HG03565 (cell line): Measurements from ENCODE around the gene ZEB2.

ENCODE experiments used
- ATAC-seq: cut with Tn5 transposase; IDR thresholded peaks from one replicate; pipeline ENCODE4 v1.9.1; 2021; ENCODE audit warnings: mild to moderate bottlenecking, moderate library complexity; ENCODE audit not compliant: unreplicated experiment

Gene ZEB2

DNA sequence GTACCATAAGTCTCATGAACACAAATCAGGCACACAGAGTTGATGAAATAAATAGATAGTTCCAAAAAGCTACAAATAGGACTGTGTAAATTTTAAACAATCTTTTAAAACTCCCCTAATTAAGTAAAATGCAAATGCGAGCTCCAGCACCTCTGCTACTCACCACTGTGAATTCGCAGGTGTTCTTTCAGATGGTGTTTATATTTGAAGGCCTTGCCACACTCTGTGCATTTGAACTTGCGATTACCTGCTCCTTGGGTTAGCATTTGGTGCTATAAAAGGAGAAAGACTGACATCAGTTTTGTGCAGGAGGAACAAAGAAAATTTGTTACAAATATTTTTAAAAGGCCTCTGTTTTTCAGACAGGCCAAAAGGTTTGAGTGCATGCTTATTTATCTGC, 118.9 kb downstream of the ZEB2 start:
- no peak for ATAC-seq

DNA sequence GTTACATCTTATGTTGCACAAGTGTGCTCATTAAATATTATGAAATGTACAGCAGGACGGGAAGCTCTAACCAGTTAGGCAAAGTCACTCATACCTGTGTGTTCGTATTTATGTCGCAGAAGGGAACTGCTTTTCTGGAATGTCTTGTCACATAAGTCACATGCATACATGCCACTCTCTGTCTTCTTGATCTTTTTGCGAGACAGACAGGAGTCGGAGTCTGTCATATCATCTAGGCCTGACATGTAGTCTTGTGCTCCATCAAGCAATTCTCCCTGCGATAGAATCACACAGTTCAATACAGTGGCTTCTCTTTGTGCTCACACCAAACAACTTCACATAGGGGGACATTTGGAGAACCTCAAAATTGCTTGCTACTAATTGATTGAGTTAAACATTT, 123.6 kb downstream of the ZEB2 start:
- no peak for ATAC-seq

DNA sequence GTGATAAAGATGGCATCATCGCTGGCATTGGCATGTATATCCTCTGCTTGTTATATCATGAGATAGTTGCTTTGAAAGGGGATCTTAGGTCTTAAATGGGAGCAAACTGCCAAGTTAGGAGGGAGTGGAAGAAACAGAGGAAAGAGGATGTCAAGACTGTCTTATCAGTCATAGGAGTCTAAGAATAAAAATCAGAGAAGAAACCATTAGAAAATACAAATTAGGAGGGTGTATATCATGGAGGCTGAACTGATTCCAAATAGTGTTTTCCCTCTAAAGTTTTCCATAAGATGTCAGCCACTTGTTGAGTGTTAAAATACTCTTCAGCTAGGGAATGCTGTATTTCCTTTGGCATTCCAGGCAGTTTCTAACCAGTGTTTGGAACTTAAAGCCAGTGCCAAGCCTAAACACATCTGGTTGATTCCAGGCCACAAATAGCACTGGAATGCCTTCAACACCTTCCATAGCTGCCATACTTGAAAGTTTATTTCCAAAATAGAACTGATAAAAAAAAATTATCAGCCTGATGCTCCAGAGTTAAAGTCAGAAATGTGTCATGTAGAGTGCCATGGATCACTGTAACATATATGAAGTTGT, 129.4 kb downstream of the ZEB2 start:
- ATAC-seq = no peak

DNA sequence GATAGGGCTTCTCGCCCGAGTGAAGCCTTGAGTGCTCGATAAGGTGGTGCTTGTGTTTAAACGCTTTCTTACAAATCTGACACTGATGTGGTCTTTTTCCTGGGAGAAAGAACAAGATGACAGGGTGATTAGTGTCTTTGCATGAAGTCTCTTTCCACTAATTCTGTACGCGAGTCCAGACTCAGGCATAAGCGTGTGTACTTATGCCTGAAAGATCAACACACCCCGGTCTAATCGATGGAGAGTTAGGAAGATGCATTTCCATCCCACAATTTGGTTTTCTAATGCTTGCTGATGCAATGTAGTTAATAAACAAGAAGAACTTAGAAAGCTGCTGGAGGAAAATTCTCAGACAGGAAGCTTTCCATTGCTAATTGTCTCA, 130.0 kb downstream of the ZEB2 start:
- no peak for ATAC-seq

DNA sequence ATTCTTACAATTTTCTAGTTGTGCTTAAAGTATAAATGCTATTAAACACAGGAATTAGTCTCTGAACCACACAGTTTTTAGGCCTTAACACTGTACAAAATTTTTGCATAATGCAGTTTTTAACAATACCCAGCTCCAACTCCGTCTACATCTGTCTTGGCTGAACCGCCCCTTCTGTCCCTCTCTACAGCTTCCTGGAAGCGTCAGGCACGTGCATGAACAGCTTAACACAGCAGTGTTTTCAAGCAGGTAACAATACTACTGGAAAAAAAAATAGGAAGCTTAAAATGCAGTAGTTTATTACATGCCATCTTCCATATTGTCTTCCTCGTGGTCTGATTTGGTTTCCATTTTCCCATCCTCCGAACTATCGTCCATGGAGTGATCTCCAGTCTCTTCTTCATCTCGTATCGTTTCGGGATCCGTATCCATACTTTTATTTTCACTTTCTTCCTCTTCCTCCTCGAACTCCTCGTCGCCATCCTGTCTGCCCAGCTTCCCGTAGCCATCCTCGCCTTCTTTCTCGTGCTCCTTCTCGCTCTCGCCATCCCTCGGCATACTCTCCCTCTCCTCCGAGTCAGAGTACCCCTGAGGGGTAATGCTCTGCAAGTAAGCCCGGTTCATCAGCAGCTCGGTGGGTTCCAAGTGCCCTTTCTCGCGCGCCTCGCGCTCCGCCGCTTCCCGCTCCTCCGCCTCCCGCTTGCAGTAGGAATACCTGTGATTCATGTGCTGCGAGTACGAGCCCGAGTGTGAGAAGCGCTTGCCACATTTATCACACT, 130.6 kb downstream of the ZEB2 start:
- ATAC-seq = no peak

DNA sequence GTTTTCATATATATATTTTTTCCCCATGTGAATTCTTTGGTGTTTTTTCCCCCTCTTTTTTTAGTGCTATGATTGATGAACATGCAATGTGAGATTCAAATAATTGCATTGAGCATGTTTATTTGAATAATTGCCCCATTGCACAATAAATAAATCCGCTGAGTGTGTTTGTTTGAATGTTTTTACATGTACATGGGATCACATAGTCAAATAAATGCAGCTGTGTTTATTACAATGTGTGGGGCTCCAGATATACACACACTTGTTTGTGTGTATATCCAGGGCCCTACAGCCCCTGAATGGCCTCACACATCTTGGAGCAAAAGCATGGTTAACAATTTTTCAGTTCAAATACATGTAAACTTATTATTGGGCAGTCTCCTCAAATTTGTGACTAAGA, 134.5 kb downstream of the ZEB2 start:
- no peak for ATAC-seq

DNA sequence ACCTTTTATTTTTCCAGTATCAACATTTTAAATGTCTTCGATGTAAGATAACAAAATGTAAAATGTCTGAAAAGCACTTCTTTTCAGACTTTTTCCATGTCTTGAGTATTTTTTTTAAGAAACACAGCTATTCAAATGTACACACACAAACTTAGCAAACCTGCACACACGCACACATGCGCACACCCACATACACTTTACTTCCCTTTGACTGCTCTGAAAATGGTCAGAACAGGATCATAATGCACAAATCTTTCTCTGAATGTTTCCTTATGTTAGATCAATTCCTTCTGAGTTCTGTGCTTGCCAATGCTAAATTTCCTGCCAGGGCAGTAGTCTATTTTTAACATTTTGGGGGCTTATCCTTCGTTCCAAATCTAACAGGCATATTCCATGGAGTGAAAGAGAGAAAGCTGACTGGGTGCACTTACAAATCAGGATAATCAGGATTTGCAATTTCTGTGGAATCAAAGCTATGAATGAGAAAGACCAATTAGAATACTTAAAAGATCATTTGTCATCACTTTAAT, 136.3 kb downstream of the ZEB2 start:
- ATAC-seq = no peak

DNA sequence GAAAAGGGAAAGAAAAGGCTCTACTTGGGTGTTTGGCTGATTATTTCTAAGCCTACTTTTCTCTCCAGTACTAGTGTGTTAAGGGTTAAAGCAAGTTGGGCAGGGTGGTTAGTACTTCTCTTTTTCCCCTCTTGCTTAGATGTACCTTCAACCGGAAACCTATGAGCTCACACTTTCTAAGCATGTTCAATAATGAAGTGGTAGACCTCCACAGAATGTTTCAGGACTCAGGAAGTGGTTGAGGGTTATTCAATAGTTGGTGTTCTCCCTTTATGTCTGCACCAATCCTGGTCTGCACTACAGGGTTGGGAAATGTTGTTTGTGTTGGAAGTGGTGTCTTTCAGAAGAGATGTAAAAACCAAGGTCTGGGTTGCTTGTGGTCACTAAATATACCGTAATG, 137.1 kb downstream of the ZEB2 start:
- ATAC-seq = peak; percentile 98

DNA sequence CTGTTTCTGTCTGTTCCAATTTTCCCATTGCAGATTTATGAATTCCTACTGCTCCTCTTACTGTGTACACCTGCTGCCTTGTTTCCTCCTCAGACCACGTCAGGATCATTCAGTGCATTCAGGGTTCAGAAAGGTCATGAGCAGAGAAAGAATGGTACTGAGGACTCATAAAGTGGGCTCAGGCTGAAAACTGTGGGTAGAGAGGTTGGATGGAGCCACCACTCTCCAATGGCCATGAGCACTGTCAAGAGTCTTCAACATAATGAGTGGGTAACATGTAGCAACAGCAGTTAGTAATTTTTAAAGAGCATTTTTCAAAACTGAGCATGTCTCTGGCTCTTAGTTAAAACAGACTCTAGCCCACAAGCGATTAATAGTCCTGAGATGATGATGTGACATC, 138.2 kb downstream of the ZEB2 start:
- no peak for ATAC-seq

DNA sequence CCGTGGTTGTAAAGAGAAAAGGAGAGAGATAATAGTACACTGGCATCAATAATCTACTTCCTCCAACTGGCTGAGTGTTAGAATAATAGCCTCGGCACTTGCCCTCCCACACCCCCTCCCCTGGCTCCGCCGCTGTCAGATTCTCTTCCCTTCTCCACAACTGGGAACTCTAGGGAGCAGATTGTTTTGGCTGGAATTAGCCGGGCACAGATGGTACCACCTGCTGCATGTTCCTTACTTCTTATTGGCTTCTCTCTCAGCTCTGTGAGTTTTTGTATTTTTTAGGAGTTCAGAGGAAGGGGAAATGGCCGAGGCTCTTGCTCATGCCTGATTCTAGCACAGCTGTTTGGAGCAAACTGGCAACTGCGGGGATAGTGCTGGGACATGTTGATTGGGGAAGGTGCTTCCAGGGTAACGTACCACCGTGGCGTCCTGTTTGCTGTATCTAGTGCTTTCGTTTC, 140.0 kb downstream of the ZEB2 start:
- no peak for ATAC-seq

DNA sequence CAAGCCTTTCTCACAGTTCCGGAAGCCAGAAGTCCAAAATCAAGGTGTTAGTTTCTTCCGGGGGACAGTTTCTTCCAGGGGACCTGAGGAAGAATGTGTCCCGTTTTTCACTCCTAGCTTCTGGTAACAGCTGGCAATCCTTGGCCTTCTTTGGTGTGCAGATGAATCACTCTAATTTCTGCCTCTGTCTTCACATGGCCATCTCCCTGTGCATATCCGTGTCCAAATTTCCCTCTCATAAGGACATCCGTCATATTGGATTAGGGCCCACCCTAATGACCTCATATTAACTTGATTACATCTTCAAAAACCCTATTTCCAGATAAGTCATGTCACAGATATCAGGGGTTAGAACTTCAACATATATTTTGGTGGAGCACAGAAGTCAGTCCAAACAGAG, 141.4 kb downstream of the ZEB2 start:
- no peak for ATAC-seq

DNA sequence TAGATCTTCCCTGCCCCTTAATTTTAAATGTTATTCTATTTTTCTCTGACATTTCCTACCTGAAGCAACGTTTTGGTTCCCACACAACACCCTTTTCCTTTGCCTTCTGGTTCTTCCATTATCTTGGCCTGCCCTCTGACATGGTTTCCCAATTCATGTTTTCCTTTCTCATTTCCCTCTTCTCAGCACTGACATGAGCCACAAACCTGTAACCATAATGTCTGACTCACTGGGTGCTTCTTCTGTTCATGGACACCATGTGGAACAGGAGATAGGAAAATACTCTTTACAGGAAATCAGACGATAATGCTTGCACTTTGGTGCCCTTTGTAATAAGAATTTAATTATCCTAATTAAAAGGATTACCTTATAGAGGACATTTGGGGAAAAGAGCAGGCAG, 142.0 kb downstream of the ZEB2 start:
- ATAC-seq = no peak

DNA sequence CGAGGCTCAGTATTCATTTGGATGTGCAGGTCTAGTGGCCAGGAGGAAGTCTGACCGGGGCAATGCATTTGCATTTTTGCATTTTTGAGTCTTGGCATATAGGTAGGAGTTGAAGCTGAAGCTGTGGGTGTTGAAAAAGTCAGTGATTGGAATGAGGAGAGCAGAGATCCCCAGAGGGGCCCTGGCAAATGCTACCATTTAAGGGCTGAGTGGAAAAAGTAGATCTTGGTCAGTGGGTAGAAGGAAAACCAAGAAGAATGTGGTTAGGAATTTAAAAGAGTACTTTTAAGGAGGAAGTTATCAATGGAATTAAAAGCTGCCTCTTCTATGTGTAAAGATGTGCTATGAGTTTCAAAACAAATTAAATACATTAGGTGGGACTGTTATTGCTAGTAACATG, 143.0 kb downstream of the ZEB2 start:
- no peak for ATAC-seq

DNA sequence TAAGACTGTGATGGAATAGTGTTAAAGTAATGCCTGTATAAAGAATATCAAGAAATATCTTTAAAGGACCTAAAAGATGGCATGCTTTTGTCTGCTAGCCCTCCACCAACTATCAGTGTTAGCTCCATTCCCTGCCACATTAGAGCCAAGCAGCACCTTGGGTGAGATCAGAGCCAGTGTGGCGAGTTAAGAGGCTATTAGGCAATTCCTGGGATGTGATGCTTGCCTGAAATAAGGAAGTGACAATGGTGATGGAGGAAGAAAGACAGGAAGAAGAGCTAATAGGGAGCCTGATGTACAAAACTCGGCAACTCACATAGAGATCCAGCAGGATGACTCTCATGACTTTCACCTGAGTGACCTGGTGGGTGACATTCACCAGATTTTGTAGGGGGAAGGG, 143.5 kb downstream of the ZEB2 start:
- ATAC-seq = no peak

DNA sequence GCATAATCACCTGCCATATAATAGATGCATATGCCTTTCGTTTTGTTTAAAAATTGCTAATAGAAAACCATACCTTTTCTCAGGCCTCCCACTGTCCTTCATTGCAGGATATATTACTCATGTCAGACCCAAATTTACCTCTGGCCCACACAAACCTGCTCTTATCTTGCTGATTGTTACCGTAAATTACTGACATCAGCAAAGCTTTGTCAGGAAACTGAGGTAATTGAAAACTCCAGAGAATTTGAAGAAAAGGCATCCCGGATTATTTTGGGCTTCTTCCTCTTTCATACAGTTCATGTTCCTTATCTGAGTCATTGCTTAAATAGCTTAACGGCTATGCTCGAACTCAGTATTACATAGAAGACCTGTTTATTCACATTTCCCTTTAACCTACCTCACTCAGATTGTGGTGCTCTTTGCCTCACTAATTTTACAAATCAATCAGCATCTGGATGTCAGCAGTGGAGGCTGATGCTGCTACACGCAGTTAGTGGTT, 145.7 kb downstream of the ZEB2 start:
- ATAC-seq = peak; percentile 81

DNA sequence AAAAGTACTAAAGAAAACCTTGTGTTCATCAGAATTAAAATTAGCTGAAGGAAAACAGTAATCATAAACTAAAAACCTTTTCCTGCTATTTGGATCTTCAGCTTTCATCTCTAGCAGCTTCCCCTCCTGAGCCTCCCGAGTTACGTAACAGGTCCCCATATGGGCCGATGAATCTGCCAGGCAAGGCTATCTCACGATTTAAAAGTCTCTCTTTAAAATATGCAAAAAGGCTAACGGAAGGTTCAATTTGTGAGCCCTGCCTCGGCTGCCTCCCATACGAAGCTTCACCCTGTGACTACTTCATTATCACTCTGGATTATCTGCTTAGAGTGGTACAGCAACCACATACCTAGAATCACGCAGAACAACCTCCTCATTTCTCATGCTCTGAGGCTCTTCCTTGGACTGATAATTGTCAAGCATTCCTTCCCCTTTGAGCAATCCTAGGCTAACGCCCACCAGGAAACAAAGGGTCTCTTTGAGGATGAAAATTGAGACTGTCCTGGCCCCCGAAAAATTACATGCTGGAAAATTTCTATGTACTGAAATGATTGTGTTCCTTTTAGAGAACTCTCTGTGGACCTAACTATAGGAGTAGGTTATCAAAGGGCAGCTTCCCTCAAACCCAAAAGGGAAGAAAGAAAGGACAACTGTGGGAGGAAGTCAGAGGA, 147.4 kb downstream of the ZEB2 start:
- ATAC-seq = no peak

DNA sequence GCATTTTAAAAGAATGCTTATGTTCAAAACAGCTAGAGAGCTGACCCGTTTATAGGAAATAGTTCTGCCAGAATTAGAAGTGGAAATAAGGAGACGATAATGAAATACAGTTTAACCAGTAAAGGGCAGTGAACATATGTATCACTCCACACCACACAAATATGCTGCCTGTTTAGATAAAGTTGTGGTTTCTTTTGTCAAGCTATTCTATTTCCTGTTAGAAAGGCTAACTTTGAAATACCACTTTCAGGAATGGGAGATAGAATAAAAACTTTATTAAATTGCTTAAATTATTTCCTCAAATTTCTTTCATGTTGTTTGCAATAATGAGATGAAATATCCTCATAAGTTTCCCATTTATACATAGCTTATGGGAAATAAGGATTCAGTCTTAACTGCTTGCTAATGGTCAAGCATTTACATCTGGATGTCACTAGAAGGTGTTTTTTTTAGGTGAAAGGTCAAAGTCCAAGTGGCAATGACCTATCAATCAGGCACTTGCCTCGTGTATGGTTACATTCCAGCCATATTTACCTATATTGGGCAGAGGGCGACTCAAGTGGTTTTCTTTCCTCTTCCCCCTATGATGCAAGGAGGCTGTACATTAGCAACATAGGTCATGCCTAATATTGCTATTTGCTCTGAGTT, 148.9 kb downstream of the ZEB2 start:
- ATAC-seq = no peak

DNA sequence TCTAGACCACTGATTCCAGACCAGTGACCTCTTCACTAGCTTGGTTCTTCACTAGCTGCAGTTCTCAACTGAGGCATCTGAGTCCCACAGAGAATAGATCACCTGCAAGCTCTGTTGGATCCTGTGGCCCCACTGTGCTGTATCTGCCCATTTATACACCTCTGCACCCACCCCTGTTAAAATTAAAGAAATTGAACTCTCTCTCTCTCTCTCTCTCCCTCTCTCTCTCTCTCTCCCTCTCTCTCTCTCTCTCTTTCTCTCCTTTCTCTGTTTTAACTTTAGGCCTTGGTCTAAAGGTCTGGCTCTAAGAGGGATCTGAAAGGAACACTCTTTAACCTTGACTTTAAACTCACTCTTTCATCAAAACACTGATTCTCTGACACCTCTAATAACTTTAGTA, 150.5 kb downstream of the ZEB2 start:
- no peak for ATAC-seq

DNA sequence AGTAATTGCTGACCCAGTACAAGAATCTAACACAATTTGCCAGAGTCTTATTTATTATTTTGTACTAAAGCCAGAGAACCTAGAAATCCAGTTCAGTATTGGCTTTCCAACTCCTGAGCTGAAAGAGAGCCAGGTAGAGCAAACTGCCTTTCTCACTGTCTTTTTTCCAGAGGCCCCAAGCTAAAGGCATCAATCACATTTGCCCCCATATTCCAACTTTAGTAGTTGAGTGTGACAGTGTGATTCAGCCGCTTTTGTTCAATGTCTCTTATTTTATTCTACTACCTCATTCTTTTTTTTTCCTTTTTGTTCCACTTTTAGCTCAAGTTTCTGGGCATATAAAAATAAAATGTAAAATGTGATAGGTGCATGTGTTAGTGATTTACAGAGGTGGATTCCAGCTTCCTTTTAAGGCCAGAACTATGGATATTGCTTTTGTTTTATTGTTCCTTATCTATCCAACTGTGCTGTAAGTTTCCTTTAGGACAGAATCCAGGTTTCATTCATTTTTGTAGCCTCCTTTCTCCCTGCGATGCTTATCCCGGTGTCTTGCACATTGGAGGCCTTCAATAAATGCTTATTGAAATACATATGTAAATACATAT, 153.0 kb downstream of the ZEB2 start:
- no peak for ATAC-seq

DNA sequence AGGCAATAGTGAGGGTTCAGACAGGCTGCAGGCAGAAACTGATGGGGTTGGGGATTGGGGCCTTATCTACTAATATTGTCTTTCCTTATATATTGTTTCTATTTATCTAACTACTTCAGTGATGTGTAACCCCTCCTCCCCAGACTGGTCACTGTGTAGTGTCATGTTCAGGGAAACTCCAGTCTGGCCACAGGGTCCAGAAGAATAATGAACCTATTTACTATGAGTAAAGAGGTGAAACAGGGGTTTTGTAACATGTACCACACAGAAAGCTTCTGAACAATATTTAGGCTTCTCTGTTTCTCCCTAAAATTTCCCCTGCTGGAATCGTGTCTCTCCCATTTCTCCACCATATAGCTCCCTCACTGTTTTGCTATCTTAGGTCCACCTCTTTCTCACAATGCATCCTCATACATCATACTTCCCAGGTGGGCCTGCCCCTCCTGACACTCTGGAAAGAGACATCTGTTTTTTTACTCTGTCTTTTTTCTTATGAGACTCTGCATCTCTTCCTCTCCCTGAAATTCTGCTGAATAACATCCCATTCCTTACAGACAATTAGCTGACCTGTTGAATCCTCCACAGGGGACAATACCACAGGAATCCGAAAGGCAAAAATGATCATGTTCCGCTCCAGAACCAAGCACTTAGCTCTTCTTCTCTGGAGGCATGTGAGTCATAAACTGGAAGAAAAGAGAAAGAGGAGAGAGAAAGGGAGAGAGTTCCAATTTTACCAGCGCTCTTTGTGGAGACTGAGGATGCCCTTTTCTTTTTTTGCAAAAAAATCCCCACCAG, 154.8 kb downstream of the ZEB2 start:
- peak; percentile 78 for ATAC-seq
